ENCODE measurements around the gene KIF18A.

The KIF18A gene

DNA sequence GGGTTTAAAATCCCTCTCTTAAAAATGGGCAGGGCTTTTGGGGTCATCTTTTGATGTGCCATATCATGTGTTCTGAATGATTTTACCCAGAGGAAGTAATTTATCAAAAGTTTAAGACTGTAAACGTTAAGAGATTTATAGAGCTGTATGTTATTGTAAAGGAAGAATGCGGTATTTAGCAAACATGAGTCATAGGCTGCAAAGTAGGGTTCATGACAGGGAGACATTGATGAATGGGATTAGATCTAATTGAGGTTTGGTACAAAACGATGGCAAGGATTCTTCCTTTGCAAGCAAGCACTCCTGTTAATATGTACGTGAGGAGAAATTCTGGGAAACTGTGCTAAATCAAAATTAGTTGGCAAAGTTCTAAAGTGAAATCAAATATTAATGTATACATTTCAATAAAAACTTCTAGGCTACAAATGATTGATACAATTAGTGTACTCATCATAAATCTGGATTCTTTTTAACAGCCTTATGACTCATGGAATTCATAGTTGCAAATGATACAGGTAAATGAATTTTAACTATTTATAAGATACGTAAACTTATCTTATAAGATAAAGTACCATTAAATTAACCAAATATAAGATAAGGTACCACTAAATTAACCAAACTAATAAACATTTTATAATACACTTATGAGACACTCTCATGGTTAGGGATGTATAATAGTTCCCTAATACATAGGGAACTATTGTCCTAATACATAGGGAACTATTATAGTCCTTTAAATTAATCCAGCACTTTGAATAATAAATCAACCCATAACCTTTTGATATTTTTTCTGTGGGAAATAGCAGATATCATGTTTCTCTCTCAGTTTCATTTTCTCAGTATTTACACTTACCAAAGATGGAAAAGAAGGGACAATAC, 58.4 kb downstream of the KIF18A start:
- H3K4me3 ChIP-seq (ENCODE audit: low read depth, low read length): no peak overlapping the region

DNA sequence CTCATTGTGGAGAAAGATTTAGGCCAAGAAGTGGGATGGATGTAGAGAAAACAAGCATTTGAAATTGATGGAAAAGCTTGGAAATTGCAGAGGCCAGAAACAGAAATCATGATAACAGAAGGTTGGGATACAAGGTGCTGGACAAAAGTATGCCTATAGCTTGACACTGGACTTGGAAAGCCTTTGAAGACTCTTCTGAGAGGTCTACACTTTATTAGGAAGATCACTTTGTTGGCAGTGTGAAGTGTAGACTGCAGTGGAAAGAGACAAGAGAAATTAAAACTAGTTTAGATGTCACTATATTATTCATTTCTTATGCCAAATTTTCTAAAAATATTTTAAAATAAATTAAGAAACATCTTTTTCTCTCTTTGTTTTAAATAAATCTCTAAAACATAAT, 59.1 kb downstream of the KIF18A start:
- H3K4me3 ChIP-seq (ENCODE audit: low read depth, low read length): no peak overlapping the region

DNA sequence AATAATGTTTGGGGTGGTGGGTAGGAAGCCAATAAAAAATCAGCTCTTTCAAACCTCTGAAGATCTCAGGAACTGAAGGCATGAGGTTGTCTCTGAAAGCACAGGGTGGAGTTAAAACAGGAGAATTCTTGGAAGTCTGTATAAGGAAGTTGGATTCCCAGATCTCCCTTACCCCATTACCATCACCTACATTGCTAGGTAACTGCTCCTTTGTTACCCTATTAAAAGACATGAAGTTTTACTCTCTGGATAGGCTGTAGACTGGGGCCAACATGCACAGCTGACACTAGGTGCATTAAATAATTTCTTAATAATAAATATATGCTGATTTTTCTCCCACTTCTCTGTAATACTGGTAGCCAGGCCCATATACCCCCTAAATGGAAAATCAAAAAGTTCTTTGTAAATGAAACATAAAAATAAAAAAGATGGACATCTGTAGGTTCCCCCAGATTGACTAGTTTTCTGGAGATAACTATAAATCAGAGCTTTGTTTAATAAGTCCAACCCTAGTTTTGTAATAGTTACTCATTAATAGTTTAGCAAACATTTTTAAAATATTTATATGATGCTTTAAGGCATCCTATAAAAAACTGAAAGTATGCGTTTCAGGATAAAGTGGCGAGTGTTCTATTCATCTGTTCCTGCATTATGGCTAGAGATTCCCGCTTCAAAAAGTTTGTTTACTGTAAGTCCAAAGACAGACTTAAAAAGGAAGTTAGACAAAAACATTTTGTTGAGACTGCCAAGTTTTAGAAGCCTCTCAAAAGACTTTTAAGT, 63.8 kb downstream of the KIF18A start:
- H3K4me3 ChIP-seq (ENCODE audit: low read depth, low read length): no peak overlapping the region

DNA sequence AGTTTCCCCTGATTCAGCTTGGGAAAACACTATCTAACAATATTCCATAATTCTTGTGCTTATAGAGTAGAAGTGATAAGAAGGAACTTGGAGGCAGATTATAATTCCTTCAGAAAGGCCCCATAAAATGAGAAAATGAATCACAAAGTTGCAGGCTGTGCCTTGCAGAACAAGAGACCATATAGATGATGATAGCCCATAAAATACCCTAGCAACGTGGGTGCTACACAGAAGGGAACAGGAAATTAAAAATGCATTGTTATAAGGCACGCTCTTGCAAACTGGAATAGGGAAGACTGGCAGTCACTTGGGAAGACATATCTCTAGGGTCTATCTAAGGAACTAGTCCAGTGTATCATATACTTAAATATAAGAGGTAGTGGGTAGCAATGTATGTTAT, 67.6 kb downstream of the KIF18A start:
- no peak overlapping the region for H3K4me3 ChIP-seq (ENCODE audit: low read depth, low read length)

DNA sequence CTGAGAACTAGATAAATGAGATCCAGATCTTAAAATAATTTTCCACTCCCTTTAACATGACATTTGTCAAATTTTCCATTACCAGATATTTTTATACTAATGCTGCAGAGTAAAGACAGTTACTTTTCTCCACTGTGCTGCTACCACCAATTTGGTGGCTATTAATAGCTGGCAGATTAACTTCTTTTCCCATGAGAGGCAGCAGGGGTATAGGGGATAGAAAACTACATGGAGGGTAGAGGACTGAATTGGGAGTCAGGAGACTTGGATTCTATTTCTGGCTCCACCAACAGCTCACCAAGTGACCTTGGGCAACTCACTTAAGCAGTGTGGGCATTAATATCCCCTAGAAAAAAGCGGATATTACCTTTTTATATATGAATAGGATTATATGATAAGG, 69.2 kb downstream of the KIF18A start:
- no peak overlapping the region for H3K4me3 ChIP-seq (ENCODE audit: low read depth, low read length)

DNA sequence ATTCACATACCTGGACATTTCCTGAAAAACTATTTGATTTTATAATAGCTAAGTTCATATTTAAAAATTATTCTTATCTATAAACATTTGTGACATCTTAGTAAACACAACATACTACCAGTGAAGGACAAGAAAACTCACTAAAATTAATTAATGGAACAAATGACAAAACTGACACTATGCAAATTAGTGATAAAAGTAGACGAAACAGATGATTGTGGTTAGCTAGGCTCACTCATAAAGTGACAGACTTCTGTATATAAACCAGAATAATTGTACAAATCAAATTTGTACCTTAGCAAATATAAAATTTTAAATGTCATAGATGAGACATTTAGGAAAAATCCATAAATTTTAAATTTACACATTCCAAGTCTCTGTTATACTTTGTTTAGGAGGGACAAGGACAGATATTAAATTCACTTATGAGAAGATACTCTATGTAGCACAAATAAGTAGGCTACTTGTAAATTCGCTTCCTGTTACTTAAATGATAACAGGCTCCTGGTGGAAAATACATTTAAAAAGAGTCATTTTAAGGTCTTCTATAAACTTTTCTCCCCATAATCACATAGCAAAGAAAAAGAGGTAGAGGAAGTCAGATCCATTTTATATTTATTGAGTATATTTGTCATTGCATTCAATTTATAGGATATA, 81.2 kb downstream of the KIF18A start:
- no peak overlapping the region for H3K4me3 ChIP-seq (ENCODE audit: low read depth, low read length)

DNA sequence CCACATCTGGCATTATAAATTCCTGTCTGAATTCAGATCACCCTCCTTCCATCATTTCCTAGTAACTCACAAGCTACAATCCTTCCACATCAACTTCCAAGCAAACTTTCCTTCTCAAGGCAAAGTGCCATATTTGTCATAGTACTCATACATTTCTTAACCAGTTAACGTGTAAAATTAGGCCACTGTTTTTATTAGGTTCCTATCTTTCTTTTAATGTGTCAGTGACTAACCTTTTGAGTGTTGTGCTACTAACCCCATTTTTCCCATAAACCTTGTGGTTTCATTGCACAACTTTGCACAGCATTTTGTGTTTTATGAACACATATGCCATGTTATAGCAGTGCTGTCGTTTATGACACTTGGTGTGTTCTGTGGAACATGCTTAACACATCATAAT, 90.1 kb downstream of the KIF18A start:
- no peak overlapping the region for H3K4me3 ChIP-seq (ENCODE audit: low read depth, low read length)

DNA sequence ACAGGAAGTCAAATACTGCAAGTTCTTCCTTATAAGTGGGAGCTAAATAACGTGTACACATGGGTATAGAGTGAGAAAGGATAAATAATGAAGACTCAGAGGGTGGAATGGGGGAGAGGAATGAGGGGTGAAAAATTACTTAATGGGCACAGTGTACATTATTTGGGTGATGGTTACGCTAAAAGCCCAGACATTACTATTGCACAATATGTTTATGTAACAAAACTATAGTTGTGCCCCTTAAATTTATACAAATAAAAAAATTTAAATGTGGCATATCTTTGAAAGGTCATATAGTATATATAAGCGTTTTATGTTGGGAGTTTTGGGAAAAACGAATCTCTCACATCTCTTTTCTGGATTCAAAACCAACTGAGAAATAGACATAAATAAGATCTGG, 96.1 kb downstream of the KIF18A start:
- H3K4me3 ChIP-seq (ENCODE audit: low read depth, low read length): no peak overlapping the region

DNA sequence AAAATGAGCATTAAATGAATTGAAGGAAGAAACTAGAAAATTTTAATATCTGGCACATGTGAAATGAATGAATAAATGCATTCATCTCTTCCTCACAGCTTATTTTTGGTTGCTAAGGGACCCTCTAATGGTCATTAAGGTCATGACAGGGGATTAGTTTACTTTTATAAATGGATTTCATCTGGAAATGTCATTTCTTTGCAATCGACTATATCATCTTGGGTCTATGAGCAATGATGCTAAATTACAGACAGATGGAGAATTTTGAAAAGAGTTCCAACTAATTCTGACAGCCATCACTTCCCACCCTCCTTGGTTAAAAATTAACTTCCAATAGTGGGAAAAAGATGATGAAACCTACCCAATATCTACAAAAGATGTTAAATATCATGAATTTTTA, 98.0 kb downstream of the KIF18A start:
- H3K4me3 ChIP-seq (ENCODE audit: low read depth, low read length): no peak overlapping the region

DNA sequence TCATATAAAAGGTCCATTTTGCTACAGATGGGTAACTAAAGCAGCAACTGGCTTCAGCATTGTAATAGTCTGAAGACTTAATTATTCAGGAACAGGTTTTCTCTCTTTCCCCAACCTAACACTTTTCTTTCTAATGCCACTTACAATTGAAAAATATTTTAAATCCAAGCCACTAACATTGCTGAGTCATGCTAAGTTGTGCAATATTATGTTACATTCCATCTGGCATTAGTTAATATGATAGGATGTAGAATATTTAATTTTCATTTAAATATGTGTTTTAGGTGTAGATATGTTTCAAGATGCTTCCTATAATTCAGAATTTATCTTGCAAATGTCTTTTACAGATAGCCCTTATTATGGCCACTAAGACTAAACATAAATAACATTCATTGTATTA, 98.6 kb downstream of the KIF18A start:
- H3K4me3 ChIP-seq (ENCODE audit: low read depth, low read length): no peak overlapping the region

DNA sequence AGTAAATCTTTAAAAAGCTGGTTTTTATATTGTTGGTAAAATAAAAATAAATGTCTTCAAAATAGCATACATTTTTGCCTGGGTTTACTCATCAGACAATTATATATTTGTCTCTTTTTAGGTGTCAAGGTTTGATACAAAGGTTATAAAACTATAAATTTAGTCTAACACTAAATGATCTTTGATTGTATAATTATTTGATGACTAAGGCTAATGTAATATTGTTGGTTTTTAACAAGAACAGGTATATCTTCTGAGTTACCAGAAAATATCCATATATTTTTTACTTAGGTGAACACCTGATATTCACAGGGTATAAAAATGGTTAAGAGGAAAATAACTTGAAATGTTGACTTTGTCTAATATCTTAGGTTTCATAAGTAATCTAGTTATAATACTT, 104.3 kb downstream of the KIF18A start:
- H3K4me3 ChIP-seq (ENCODE audit: low read depth, low read length): no peak overlapping the region

DNA sequence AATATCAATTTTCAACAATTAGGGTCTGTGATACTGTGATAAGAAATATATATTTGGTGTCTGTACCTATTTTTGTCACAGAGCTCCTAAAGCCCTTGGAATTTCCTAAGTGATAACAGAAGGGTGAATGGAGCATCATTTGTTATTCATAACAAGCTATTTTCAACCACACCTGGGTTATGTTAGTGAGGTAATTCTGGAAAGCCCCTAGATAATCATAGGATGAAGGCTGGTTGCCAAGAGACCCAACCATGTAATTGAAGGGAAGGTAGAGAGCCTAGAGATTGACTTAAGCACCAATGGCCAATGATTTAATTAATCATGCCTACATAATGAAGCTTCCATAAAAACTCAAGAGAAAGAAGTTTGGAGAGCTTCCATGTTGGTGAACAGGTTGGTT, 109.4 kb downstream of the KIF18A start:
- H3K4me3 ChIP-seq (ENCODE audit: low read depth, low read length): no peak overlapping the region

DNA sequence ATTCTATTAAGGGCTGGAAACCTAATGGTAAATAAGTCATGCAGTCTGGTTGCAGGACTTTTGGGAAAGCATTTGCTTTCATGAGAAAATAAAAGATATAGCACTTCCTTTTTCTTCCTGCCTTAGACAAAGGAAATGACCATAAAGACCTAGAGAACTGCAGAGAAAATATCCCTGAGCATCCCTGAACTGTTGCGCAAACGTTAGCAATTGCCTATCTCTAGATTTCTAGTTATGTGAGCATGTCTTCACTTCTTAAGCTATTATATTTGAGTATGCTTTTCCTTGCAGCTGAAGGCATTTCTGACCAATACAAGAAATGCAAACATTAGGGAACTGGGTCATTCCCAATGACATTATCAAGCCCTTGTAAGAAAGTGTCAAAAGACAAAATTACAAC, 110.6 kb downstream of the KIF18A start:
- H3K4me3 ChIP-seq (ENCODE audit: low read depth, low read length): no peak overlapping the region

DNA sequence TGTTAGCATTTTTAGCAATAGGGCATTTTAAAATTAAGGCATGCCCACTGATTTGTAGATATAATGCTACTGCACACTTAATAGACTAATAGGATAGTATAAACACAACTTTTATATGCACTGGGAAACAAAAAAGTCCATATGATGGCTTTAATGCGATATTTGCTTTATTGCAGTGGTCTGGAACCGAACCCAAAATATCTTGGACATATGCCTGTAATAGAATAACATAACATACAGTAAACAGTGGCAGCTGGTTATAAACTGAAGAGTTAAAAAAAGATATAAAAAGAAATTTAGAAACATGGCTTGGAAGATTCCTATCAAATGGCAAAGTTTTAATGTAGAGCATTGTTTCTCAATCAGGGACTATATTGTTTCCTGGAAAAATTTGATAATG, 111.9 kb downstream of the KIF18A start:
- H3K4me3 ChIP-seq (ENCODE audit: low read depth, low read length): no peak overlapping the region

DNA sequence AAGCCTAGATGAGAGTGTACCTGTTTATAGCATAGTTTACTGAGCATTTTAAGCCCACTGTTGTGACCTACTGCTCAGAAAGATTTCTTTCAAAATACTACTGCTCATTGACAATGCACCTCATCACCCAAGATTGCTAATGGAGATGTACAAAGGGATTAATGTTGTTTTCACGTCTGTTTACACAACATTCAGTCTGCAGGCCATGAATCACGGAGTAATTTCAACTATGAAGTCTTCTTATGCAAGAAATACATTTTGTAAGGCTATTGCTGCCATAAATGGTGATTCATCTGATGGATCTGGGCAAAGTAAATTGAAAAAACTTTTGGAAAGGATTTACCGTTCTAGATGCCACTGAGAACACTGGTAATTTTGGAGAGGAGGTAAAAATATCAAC, 112.9 kb downstream of the KIF18A start:
- H3K4me3 ChIP-seq (ENCODE audit: low read depth, low read length): no peak overlapping the region

DNA sequence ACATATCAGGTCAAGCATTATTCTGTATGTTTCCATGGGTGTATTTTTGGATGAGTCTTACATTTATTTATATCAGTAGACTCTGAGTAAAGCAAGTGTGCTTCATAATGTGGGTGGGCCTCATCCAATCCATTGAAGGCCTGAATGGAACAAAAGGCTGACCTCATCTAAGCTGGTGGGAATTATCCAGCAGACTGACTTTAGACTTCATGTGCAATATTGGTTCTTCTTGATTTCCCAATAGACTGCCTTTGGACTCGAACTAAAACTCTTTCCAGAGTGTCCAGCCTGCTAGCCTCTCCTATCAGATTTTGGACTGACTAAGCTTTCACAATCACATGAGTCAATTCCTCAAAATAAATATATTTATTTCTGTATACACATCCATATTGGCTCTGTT, 116.2 kb downstream of the KIF18A start:
- no peak overlapping the region for H3K4me3 ChIP-seq (ENCODE audit: low read depth, low read length)

DNA sequence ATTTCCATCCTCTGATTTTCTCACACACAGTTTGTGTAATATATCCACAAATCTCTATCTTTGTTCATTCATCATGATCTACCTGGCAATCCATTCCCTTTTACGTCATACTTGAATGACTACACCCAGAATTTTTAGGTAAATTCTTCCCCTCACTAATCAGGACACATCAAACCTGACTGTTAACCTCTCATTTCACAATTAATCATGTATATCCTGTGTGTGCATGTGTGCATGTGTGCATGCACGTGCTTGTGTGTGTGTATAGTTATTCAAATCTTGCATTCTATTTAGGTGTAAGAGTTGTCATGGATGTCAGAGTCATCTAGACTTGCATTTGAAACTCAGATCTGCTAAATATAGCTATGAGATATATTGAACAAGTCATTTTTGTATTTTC, 130.4 kb downstream of the KIF18A start:
- no peak overlapping the region for H3K4me3 ChIP-seq (ENCODE audit: low read depth, low read length)

DNA sequence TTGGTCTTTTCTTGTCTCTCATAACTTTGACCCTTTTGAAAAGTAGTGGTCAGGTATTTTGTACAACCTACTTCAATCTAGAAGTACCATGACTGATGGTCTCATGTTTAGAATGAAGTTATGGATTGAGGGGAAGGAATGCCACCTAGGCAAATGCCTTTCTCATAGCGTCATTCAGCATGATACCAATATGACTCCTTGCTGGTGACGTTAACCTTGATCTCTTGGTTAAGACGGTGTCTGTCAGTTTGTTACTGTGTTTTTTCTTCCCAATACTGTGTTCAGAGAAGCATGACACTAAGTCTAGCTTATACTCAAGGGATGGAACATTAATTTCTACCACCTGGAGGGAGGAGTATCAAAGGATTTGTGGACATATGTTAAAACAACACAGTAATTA, 130.9 kb downstream of the KIF18A start:
- no peak overlapping the region for H3K4me3 ChIP-seq (ENCODE audit: low read depth, low read length)

DNA sequence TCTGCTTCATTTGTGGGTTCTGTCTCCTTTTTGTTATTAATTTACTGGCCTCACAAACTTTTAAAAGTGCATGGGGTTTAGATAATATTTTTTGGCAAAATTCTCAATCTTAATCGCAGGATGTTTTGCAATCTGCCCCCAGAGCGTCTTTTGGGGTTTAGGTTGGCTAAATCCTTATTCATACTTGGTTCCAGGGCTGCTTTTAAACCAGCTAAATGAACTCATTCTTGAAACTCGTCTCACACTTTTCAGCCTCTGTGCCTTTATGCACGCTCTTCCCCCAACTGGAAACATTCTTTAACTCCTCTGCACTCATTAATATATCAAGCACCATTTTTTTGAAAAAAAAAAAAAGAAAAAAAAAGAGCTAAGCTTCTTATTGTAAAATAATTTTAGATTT, 131.7 kb downstream of the KIF18A start:
- H3K4me3 ChIP-seq (ENCODE audit: low read depth, low read length): no peak overlapping the region

DNA sequence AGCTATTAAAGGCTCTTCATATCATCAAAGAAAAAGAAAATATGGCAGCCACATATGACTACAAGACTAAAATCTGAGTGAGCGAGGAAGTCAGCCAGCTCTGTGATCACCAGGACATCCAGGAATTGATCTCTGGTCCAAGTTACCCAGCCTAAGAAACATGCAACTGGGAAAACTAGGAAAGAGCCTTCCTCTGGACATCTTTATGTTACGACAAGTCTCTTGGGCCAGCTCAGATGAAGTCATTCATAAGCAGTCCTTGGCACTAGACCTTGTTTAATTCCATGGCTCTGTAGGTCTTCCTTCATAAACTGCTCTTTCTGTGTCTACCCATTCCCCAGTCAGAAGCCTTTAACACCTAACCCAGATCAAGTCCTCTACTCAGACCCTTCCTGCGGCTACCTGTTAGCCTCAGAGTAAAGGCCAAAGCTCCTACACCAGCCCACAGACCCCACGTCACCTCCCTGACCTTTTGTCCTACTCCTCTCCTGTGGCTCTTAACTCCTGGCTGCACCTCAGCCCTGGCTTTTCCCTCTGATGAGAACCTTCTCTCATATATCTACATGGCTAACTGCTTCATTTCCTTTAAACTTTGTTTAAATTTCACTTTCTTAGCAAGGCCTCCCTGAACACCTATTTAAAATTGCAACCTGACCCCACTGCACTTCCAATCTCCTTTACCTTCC, 134.0 kb downstream of the KIF18A start:
- H3K4me3 ChIP-seq (ENCODE audit: low read depth, low read length): no peak overlapping the region

DNA sequence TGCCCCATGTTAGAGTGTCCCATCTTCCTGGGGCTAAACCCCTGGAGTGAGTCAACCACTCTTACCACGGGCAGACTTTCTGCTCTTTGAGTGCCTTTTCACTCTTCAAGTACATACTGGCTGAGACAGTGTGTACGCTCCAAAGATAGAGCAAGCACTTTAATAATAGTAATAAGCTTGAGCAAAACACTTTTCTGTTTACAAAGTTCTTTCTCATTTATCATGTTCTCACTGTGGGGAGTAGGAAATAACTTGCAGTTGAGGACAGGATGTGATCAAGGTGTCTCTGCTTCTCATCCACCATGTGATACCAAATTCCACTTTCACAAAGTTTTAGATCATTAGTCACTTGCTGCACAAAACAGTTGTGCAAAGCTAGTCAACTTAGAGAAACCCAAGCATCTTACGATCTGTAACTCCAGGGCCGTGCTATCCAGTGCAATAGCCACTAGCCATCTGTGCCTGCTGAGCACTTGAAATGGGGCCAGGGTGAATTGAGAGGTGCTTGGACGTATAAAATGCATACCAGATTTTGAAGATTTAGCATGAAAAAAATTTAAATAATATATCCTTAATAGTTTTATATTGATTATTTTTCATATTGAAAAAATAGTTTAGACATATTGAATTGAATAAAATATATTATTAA, 135.3 kb downstream of the KIF18A start:
- no peak overlapping the region for H3K4me3 ChIP-seq (ENCODE audit: low read depth, low read length)
